Stimulated activated CD4-positive, alpha-beta T cell treated with anti-CD3 and anti-CD28 coated beads, Interleukin-15, amount 100 ng/mL, for 1 hour (primary cell): ENCODE results near the gene FAM89A.
"Not testable (repeated sequence)": the region's sequence is repeated elsewhere in the genome, so short reads cannot be mapped to it uniquely, and the experiment has no call there.

Source experiments
- DNase-seq, 2 donors: peaks; one replicate each; pipeline ENCODE4 v3.0.0-alpha.2; 2020; ENCODE audit warnings: low read depth in 1 of 2, low spot score in 1 of 2

Gene FAM89A

GRCh38 chr1:231000201-231000600 lies 39.9 kb downstream of the FAM89A start:
- no peak for DNase-seq

GRCh38 chr1:230994860-230995259 lies 45.2 kb downstream of the FAM89A start:
- DNase-seq = no peak

- no peak for DNase-seq
These were observed 47.8 kb downstream of the FAM89A start for GRCh38 chr1:230992100-230992774.

GRCh38 chr1:230987448-230987847 lies 52.6 kb downstream of the FAM89A start:
- no peak for DNase-seq

- no peak for DNase-seq
These were observed 53.1 kb downstream of the FAM89A start for GRCh38 chr1:230986976-230987375.

GRCh38 chr1:230985711-230986110 lies 54.3 kb downstream of the FAM89A start:
- no peak for DNase-seq

GRCh38 chr1:230984622-230985515 lies 55.2 kb downstream of the FAM89A start:
- not testable (repeated sequence) for DNase-seq

- DNase-seq = no peak
These were observed 56.2 kb downstream of the FAM89A start for GRCh38 chr1:230983811-230984210.

- no peak for DNase-seq
These were observed 57.4 kb downstream of the FAM89A start for GRCh38 chr1:230982696-230983095.

GRCh38 chr1:230979952-230980351 lies 60.1 kb downstream of the FAM89A start:
- DNase-seq = no peak

- DNase-seq = no peak
These were observed 60.7 kb downstream of the FAM89A start for GRCh38 chr1:230979389-230979716.

- peak; percentile 94 to 95 for DNase-seq
These were observed 61.3 kb downstream of the FAM89A start, which contains the start of the genes ARV1 and TTC13 for GRCh38 chr1:230978491-230979388. TSS of gene ARV1 (plus strand) at chr1:230979094. CDS start at chr1:230979106, 12 bp downstream. TSS of gene TTC13 (minus strand) at chr1:230978861. CDS start at chr1:230978830, 31 bp downstream.

GRCh38 chr1:230977761-230978490 lies 62.1 kb downstream of the FAM89A start:
- DNase-seq = no peak

- peak in 1 of 2 donors; percentile 8 for DNase-seq
These were observed 63.0 kb downstream of the FAM89A start for GRCh38 chr1:230976825-230977747.

- DNase-seq = no peak
These were observed 63.7 kb downstream of the FAM89A start for GRCh38 chr1:230976360-230976759.

- no peak for DNase-seq
These were observed 64.4 kb downstream of the FAM89A start for GRCh38 chr1:230975636-230976035.

GRCh38 chr1:230972855-230973271 lies 67.2 kb downstream of the FAM89A start:
- peak in 1 of 2 donors; percentile 21 for DNase-seq

- no peak for DNase-seq
These were observed 68.3 kb downstream of the FAM89A start for GRCh38 chr1:230971771-230972170.

GRCh38 chr1:230970432-230970831 lies 69.6 kb downstream of the FAM89A start:
- no peak for DNase-seq
